HFFc6 (cell line): ENCODE results near the gene APP. TPM values are rescaled to one million over a fixed set of nuclear protein-coding genes. Genes with fewer than 3 reads are reported as not detected.

Experiments
- DNase-seq: peaks from one replicate; pipeline ENCODE4 v3.0.0-alpha.2; 2018
- H3K27ac Mint-ChIP-seq: 2 replicates; pipeline ENCODE4 v1.8.0; 2020; ENCODE audit warnings: mild to moderate bottlenecking, mixed read lengths
- H3K27me3 Mint-ChIP-seq: 2 replicates; pipeline ENCODE4 v1.8.0; 2021; ENCODE audit warnings: mild to moderate bottlenecking, moderate library complexity, mixed read lengths; ENCODE audit not compliant: insufficient read depth
- H3K36me3 Mint-ChIP-seq: 2 replicates; pipeline ENCODE4 v1.8.0; 2021; ENCODE audit warnings: low read depth, mixed read lengths
- H3K4me1 Mint-ChIP-seq: 2 replicates; pipeline ENCODE4 v1.8.0; 2020; ENCODE audit warnings: low read depth, mixed read lengths
- H3K4me3 Mint-ChIP-seq: 2 replicates; pipeline ENCODE4 v1.8.0; 2020; ENCODE audit warnings: mild to moderate bottlenecking, moderate library complexity, mixed read lengths
- H3K9me3 Mint-ChIP-seq: 2 replicates; pipeline ENCODE4 v1.8.0; 2020; ENCODE audit warnings: mild to moderate bottlenecking, mixed read lengths
- total RNA-seq, 6 experiments: library from RNA; stranded (reverse); fragmentation: NEBNext Ultra II Directional; extraction: Animal tissue kit (Norgen Biotek cat#: 25700); gene quantifications; 2 replicates in 1 of 6; 3 replicates in 5 of 6; pipeline ENCODE4 v1.2.3, GENCODE V29; 2021
- TF ChIP-seq, protein P1 (sequence below): fragments of 200-600 bp; sonication (generic); IDR thresholded peaks from 2 replicates; pipeline ENCODE4 v1.5.0; 2021; ENCODE audit warnings: antibody characterized with exemption, mild to moderate bottlenecking

Gene APP
- total RNA-seq, 6 experiments from 2014 or later, result 396 to 438 (median 425) TPM

- no peaks in the 10 kb centered on the region for H3K9me3 Mint-ChIP-seq
- no peak for DNase-seq
- TF ChIP-seq, protein P1, sequence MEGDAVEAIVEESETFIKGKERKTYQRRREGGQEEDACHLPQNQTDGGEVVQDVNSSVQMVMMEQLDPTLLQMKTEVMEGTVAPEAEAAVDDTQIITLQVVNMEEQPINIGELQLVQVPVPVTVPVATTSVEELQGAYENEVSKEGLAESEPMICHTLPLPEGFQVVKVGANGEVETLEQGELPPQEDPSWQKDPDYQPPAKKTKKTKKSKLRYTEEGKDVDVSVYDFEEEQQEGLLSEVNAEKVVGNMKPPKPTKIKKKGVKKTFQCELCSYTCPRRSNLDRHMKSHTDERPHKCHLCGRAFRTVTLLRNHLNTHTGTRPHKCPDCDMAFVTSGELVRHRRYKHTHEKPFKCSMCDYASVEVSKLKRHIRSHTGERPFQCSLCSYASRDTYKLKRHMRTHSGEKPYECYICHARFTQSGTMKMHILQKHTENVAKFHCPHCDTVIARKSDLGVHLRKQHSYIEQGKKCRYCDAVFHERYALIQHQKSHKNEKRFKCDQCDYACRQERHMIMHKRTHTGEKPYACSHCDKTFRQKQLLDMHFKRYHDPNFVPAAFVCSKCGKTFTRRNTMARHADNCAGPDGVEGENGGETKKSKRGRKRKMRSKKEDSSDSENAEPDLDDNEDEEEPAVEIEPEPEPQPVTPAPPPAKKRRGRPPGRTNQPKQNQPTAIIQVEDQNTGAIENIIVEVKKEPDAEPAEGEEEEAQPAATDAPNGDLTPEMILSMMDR, result no peak
- peaks cover 1% of the 10 kb centered on the region for H3K27me3 Mint-ChIP-seq
- H3K36me3 Mint-ChIP-seq, result peaks cover 25% of the 10 kb centered on the region
- no peak overlapping the region for H3K4me3 Mint-ChIP-seq
- H3K27ac Mint-ChIP-seq, result no peak overlapping the region
- H3K4me1 Mint-ChIP-seq, result peaks cover 15% of the 10 kb centered on the region
These were observed 262.8 kb downstream of the APP start for GRCh38 chr21:25907573-25908275.

- peaks cover 25% of the 10 kb centered on the region for H3K36me3 Mint-ChIP-seq
- no peaks in the 10 kb centered on the region for H3K9me3 Mint-ChIP-seq
- peaks cover 1% of the 10 kb centered on the region for H3K27me3 Mint-ChIP-seq
- no peak for DNase-seq
- H3K27ac Mint-ChIP-seq, result no peak overlapping the region
- H3K4me3 Mint-ChIP-seq, result no peak overlapping the region
- TF ChIP-seq, protein P1, result no peak
- peaks cover 22% of the 10 kb centered on the region for H3K4me1 Mint-ChIP-seq
These were observed 264.0 kb downstream of the APP start for GRCh38 chr21:25906587-25906986.

GRCh38 chr21:25905126-25905525 is 265.4 kb downstream of the APP start:
- H3K27me3 Mint-ChIP-seq, result peaks cover 1% of the 10 kb centered on the region
- TF ChIP-seq, protein P1, result no peak
- no peaks in the 10 kb centered on the region for H3K9me3 Mint-ChIP-seq
- no peak for DNase-seq
- H3K4me3 Mint-ChIP-seq, result no peak overlapping the region
- no peak overlapping the region for H3K27ac Mint-ChIP-seq
- peaks cover 20% of the 10 kb centered on the region for H3K36me3 Mint-ChIP-seq
- H3K4me1 Mint-ChIP-seq, result peaks cover 27% of the 10 kb centered on the region

- H3K27me3 Mint-ChIP-seq, result peaks cover 1% of the 10 kb centered on the region
These were observed 266.4 kb downstream of the APP start for GRCh38 chr21:25904044-25904695.

GRCh38 chr21:25903607-25904006 is 267.0 kb downstream of the APP start:
- TF ChIP-seq, protein P1, result no peak
- Mint-ChIP-seq H3K27ac (no peak overlapping the region), H3K4me3 (no peak overlapping the region), H3K36me3 (peaks cover 28% of the 10 kb centered on the region), H3K27me3 (peaks cover 1% of the 10 kb centered on the region), H3K9me3 (no peaks in the 10 kb centered on the region), H3K4me1 (peaks cover 35% of the 10 kb centered on the region)
- no peak for DNase-seq

More at GRCh38 chr21:25904044-25904695, 266.4 kb downstream of the APP start:
- peaks cover 31% of the 10 kb centered on the region for H3K4me1 Mint-ChIP-seq
- DNase-seq, result no peak
- H3K4me3 Mint-ChIP-seq, result no peak overlapping the region
- no peaks in the 10 kb centered on the region for H3K9me3 Mint-ChIP-seq
- H3K27ac Mint-ChIP-seq, result no peak overlapping the region
- TF ChIP-seq, protein P1, result no peak
- H3K36me3 Mint-ChIP-seq, result peaks cover 27% of the 10 kb centered on the region
